Left ventricle myocardium inferior (tissue), 1 donor: ENCODE results near the gene RAX. TPM values are rescaled to one million over a fixed set of nuclear protein-coding genes. Genes with fewer than 3 reads are reported as not detected.

Experiments used
- DNase-seq: peaks from one replicate; pipeline ENCODE4 v3.0.0-alpha.2; 2020
- H3K27ac ChIP-seq: fragments of 200-600 bp; replicated peaks from 2 replicates; pipeline ENCODE4 v1.8.0; 2021
- H3K27me3 ChIP-seq: fragments of 200-600 bp; 2 replicates; pipeline ENCODE4 v1.8.0; 2021; ENCODE audit warnings: low read depth
- H3K36me3 ChIP-seq: fragments of 200-600 bp; 2 replicates; pipeline ENCODE4 v1.8.0; 2021
- H3K4me1 ChIP-seq: fragments of 200-600 bp; 2 replicates; pipeline ENCODE4 v1.8.0; 2021
- H3K4me3 ChIP-seq: fragments of 200-600 bp; 2 replicates; pipeline ENCODE4 v1.8.0; 2021; ENCODE audit warnings: mild to moderate bottlenecking, moderate library complexity
- H3K9me3 ChIP-seq: fragments of 200-600 bp; replicated peaks from 2 replicates; pipeline ENCODE4 v1.8.0; 2021
- intact Hi-C: fragments of 100-400 bp; cut with micrococcal nuclease; formaldehyde crosslinking; loops from one replicate; pipeline ENCODE4 v1.11.0; 2022
- total RNA-seq: library from RNA; stranded (reverse); fragmentation: NEBNext Ultra II Directional; extraction: Animal tissue kit (Norgen Biotek cat#: 25700); gene quantifications from one replicate; pipeline ENCODE4 v1.2.1, GENCODE V29; 2021
- TF ChIP-seq, protein P1 (sequence below): fragments of 200-600 bp; IDR thresholded peaks from 2 replicates; pipeline ENCODE4 v1.8.0; 2021; ENCODE audit warnings: antibody characterized with exemption, mild to moderate bottlenecking, borderline replicate concordance
- donor health status: DM: no; HTN: yes; CAD: no; lungs with severe emphysema.

Gene RAX
- total RNA-seq, 1 donor from 2014 or later: not detected

DNA sequence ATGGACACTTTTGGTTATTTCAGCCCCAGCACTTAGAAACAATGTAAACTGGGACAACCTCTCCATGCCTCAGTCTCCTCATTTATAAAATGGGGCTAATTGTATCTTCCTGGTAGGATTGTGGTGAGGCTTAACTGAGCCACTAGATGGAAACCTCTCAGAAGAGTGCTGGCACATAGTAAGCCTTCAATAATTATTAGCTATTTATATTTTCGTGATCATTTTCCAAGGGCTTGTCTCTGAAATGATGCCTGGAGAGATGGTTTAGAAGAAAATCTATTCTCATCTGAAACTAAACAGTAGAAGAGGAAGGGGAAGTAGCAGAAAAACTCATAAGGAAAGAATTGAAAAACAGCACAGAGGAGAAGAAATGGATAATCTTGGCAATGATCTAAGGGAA, 6.8 kb downstream of the RAX start:
- Histone ChIP-seq H3K4me3 (no peak overlapping the region), H3K9me3 (no peaks in the 10 kb centered on the region), H3K4me1 (peaks cover 28% of the 10 kb centered on the region), H3K27ac (no peak overlapping the region), H3K36me3 (no peaks in the 10 kb centered on the region), H3K27me3 (no peaks in the 10 kb centered on the region)
- intact Hi-C loops: no loop called here
- DNase-seq: no peak
- TF ChIP-seq, protein P1, sequence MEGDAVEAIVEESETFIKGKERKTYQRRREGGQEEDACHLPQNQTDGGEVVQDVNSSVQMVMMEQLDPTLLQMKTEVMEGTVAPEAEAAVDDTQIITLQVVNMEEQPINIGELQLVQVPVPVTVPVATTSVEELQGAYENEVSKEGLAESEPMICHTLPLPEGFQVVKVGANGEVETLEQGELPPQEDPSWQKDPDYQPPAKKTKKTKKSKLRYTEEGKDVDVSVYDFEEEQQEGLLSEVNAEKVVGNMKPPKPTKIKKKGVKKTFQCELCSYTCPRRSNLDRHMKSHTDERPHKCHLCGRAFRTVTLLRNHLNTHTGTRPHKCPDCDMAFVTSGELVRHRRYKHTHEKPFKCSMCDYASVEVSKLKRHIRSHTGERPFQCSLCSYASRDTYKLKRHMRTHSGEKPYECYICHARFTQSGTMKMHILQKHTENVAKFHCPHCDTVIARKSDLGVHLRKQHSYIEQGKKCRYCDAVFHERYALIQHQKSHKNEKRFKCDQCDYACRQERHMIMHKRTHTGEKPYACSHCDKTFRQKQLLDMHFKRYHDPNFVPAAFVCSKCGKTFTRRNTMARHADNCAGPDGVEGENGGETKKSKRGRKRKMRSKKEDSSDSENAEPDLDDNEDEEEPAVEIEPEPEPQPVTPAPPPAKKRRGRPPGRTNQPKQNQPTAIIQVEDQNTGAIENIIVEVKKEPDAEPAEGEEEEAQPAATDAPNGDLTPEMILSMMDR: no peak

DNA sequence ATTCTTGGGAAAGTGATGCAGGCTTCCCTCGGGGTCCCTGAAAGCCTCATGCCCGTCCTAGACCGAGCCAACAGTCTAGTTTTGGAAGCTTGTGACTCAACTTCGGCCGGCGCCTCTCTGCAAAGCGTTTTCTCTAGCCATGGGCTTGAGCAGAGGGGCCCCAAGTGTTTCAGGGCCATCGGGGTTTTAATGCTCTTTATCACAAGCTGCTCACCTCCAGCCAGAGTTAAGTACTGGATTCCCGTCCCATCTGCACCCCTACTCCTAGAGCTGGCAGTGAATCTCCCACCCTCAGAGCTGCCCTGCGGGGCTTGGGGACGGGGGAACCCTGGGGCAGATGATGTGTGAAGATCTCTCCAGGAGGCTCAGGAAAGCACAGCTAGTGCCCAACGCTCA, 7.3 kb downstream of the RAX start:
- intact Hi-C loops: no loop called here
- H3K4me1 ChIP-seq: peaks cover 28% of the 10 kb centered on the region
- H3K27ac ChIP-seq: no peak overlapping the region
- DNase-seq: no peak
- no peaks in the 10 kb centered on the region for H3K9me3 ChIP-seq
- H3K4me3 ChIP-seq: no peak overlapping the region
- TF ChIP-seq, protein P1: no peak
- no peaks in the 10 kb centered on the region for H3K36me3 ChIP-seq
- H3K27me3 ChIP-seq: no peaks in the 10 kb centered on the region

DNA sequence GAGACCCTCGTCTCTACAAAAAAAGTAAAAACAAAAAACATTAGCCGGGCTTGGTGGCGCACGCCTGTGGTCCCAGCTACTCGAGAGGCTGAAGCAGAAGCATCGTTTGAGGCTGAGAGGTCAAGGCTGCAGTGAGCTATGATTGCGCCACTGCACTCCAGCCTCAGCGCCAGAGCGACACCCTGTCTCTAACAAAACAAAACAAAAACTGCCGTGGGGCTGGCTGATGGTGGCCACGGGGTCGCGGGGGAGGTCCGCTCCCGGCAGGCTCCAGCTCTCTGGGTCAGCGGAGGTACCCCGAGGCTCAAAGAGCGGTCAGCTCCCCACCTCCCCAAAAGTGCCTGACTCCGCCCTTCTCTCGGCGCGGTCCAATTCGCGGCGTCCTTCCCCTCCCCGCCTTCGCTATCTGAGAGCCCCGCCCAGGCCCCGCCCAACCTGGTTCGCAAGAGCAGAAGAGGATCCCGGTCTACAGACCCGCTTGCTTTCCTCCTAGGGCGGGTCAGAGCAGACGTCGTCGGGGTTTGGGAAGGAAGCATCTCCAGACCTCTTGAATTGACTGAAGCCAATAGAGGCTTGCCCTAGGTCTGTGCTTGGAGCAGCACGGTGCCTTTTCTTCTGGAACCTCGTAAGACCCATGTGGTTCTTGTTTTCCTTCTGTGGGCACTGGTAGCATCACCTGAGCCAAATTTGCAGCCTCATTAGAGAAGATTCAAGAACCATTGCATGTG, 7.8 kb downstream of the RAX start:
- H3K4me3 ChIP-seq: peak overlapping the region; percentile 50
- H3K36me3 ChIP-seq: no peaks in the 10 kb centered on the region
- H3K27ac ChIP-seq: no peak overlapping the region
- TF ChIP-seq, protein P1: no peak
- peaks cover 28% of the 10 kb centered on the region for H3K4me1 ChIP-seq
- no peaks in the 10 kb centered on the region for H3K9me3 ChIP-seq
- no peak for DNase-seq
- intact Hi-C loops: no loop called here
- peaks cover 3% of the 10 kb centered on the region for H3K27me3 ChIP-seq

DNA sequence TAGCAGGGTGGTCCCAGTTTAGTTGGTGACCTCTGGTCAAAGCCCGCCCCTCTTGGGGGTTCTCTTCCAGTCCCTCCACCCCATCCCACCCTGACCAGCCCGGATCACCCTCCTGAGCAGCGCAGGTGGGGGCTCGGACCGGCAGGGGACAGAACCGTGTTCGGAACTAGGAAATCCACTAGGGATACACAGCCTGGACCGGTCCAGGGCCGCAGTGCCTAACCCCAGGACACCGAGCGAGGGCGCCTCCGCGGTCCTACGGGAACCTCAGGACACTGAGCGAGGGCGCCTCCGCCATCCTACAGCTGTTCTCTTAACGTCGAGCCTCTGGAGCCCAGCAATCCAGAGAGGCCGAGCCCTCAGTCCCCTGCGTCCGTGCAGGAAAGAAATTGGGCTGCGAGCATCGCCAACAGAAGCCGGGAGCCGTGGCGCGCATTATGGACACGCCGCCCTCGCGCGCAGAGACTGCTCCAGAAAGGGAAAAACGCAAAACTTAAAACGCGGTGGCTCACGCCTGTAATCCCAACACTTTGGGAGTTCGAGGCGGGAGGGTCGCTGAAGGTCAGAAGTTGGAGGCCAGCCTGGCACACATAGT, 8.5 kb downstream of the RAX start:
- Histone ChIP-seq H3K4me3 (peak overlapping the region; percentile 50), H3K27ac (no peak overlapping the region), H3K9me3 (no peaks in the 10 kb centered on the region), H3K36me3 (no peaks in the 10 kb centered on the region), H3K27me3 (peaks cover 3% of the 10 kb centered on the region), H3K4me1 (peaks cover 28% of the 10 kb centered on the region)
- intact Hi-C loops: no loop called here
- TF ChIP-seq, protein P1: no peak
- DNase-seq: no peak

DNA sequence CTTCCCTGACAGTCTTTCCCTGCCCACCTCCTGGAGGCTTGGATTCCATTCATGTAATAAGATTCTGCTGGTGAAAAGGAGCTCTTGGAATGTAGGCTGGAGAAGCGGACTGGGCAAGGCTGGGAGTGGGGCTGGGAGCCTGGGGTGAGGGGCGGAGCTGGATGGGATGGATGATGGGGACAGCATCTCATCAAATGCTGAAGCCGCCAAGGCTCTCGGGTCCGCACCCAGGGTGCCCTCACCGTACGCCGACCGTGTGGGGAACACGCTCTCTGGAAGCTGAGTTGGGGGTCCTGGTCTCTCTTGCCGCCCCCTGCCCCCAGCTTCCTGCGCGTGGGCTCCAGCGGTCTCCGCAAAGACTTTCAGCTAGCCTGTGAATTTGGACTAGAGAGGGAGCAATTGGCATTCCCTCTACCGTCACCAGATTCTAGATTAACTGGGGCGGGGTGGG, 9.1 kb downstream of the RAX start:
- Histone ChIP-seq H3K27me3 (peaks cover 3% of the 10 kb centered on the region), H3K4me3 (no peak overlapping the region), H3K36me3 (no peaks in the 10 kb centered on the region), H3K27ac (no peak overlapping the region), H3K9me3 (no peaks in the 10 kb centered on the region), H3K4me1 (peaks cover 28% of the 10 kb centered on the region)
- no peak for DNase-seq
- intact Hi-C loops: no loop called here
- TF ChIP-seq, protein P1: no peak
